ENCODE measurements around the gene IL11.

The IL11 gene

GRCh38 chr19:55382013-55382412 is 11.8 kb upstream of the IL11 start:
- no peak for DNase-seq (ENCODE audit: low spot score)
- no peak overlapping the region for H2BK15ac ChIP-seq (ENCODE audit: low read length)
- no peak overlapping the region for H3K23ac ChIP-seq (ENCODE audit: low read depth, low read length, poor library complexity)
- H2BK5ac ChIP-seq (ENCODE audit: low read length), result no peak overlapping the region
- no peak overlapping the region for H3K4ac ChIP-seq (ENCODE audit: low read length)
- peaks cover 2% of the 10 kb centered on the region in 2 donors for H3K9me3 ChIP-seq (replicated peaks in 1 of 2; ENCODE audit: control insufficient read depth in 2 of 2, insufficient read depth in 1 of 2, low read depth in 1 of 2, low read length in 2 of 2)
- peaks cover 7% of the 10 kb centered on the region for H3K79me1 ChIP-seq (ENCODE audit: low read depth, low read length)
- peaks cover 0 to 15% (median 0%) of the 10 kb centered on the region in 3 experiments for H3K27me3 ChIP-seq (ENCODE audit: control insufficient read depth in 3 of 3, insufficient read depth in 3 of 3, low read depth in 1 of 3, low read length in 3 of 3)
- H3K4me2 ChIP-seq (ENCODE audit: insufficient read depth, low read length, poor library complexity, severe bottlenecking), result no peak overlapping the region
- no peak overlapping the region for H4K91ac ChIP-seq (ENCODE audit: low read depth, low read length, poor library complexity)
- H2AFZ ChIP-seq (ENCODE audit: low read length), result no peak overlapping the region
- H3K27ac ChIP-seq (replicated peaks; ENCODE audit: low read length), result no peak overlapping the region
- no peak overlapping the region for H2BK12ac ChIP-seq (ENCODE audit: low read length)
- H3K18ac ChIP-seq (ENCODE audit: low read length), result no peak overlapping the region
- H3K9ac ChIP-seq (ENCODE audit: low read depth, low read length, poor library complexity), result no peak overlapping the region
- no peak overlapping the region for H4K8ac ChIP-seq (ENCODE audit: low read depth, low read length)
- peaks cover 2 to 7% of the 10 kb centered on the region in 2 donors for H3K36me3 ChIP-seq (replicated peaks in 1 of 2; ENCODE audit: control insufficient read depth in 2 of 2, insufficient read depth in 2 of 2, low read length in 2 of 2)
- no peak overlapping the region for H2BK120ac ChIP-seq (ENCODE audit: low read depth, low read length)
- H3K4me1 ChIP-seq (ENCODE audit: control insufficient read depth in 2 of 2, insufficient read depth in 1 of 2, low read depth in 1 of 2, low read length in 2 of 2), result peaks cover 25 to 26% of the 10 kb centered on the region in 2 donors
- H3K14ac ChIP-seq (ENCODE audit: low read length), result no peak overlapping the region
- 100% methylated on average over 3 of the region's 5 CpGs for WGBS, 2 donors (ENCODE audit: extremely low coverage in 2 of 2, insufficient read length in 2 of 2, insufficient replicate concordance in 1 of 2)
- no peak overlapping the region for H2AK5ac ChIP-seq (ENCODE audit: low read depth, low read length)
- no peak overlapping the region for H3K4me3 ChIP-seq (ENCODE audit: low read length in 2 of 2)

DNA sequence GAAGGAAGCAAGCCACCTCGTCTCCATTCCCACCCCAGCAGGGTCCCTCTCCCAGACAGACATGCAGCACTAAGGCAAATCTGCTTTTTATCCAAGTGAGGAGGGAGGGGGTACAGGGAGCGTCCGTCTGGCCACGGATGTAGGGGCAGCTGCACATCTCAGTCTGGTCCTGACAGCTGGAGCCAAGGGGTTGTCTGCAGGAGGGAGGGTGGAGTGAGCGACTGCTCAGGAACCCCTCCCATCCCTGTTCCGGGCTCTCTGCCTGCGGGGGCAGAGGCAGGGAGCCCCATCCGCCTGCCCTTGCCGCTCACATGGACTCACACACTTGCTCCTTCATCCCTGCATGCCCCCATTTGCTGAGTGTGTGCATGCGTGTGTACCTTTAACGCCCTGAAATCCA is 8.9 kb upstream of the IL11 start:
- Histone ChIP-seq H3K27ac (replicated peaks; ENCODE audit: low read length) (no peak overlapping the region), H3K4me1 (ENCODE audit: control insufficient read depth in 2 of 2, insufficient read depth in 1 of 2, low read depth in 1 of 2, low read length in 2 of 2) (peaks cover 27 to 28% of the 10 kb centered on the region in 2 donors), H3K36me3 (replicated peaks in 1 of 2; ENCODE audit: control insufficient read depth in 2 of 2, insufficient read depth in 2 of 2, low read length in 2 of 2) (no peaks in the 10 kb centered on the region), H2AFZ (ENCODE audit: low read length) (no peak overlapping the region), H4K91ac (ENCODE audit: low read depth, low read length, poor library complexity) (no peak overlapping the region), H2BK12ac (ENCODE audit: low read length) (no peak overlapping the region), H2BK5ac (ENCODE audit: low read length) (peak overlapping the region; percentile 83), H3K79me1 (ENCODE audit: low read depth, low read length) (no peaks in the 10 kb centered on the region), H3K14ac (ENCODE audit: low read length) (no peak overlapping the region), H3K18ac (ENCODE audit: low read length) (peak overlapping the region; percentile 71), H3K9me3 (replicated peaks in 1 of 2; ENCODE audit: control insufficient read depth in 2 of 2, insufficient read depth in 1 of 2, low read depth in 1 of 2, low read length in 2 of 2) (peaks cover 2% of the 10 kb centered on the region in 2 donors), H3K9ac (ENCODE audit: low read depth, low read length, poor library complexity) (no peak overlapping the region), H3K23ac (ENCODE audit: low read depth, low read length, poor library complexity) (peak overlapping the region; percentile 65), H2AK5ac (ENCODE audit: low read depth, low read length) (peak overlapping the region; percentile 97), H3K4me3 (ENCODE audit: low read length in 2 of 2) (no peak overlapping the region), H3K4ac (ENCODE audit: low read length) (no peak overlapping the region), H4K8ac (ENCODE audit: low read depth, low read length) (no peak overlapping the region), H2BK120ac (ENCODE audit: low read depth, low read length) (peak overlapping the region; percentile 92), H2BK15ac (ENCODE audit: low read length) (peak overlapping the region; percentile 56), H3K27me3 (ENCODE audit: control insufficient read depth in 3 of 3, insufficient read depth in 3 of 3, low read depth in 1 of 3, low read length in 3 of 3) (peaks cover 0 to 15% (median 0%) of the 10 kb centered on the region in 3 experiments), H3K4me2 (ENCODE audit: insufficient read depth, low read length, poor library complexity, severe bottlenecking) (no peak overlapping the region)
- no CpG with 5 or more reads among the region's 11 CpGs for WGBS, 2 donors (ENCODE audit: extremely low coverage in 2 of 2, insufficient read length in 2 of 2, insufficient replicate concordance in 1 of 2)
- DNase-seq (ENCODE audit: low spot score), result no peak

DNA sequence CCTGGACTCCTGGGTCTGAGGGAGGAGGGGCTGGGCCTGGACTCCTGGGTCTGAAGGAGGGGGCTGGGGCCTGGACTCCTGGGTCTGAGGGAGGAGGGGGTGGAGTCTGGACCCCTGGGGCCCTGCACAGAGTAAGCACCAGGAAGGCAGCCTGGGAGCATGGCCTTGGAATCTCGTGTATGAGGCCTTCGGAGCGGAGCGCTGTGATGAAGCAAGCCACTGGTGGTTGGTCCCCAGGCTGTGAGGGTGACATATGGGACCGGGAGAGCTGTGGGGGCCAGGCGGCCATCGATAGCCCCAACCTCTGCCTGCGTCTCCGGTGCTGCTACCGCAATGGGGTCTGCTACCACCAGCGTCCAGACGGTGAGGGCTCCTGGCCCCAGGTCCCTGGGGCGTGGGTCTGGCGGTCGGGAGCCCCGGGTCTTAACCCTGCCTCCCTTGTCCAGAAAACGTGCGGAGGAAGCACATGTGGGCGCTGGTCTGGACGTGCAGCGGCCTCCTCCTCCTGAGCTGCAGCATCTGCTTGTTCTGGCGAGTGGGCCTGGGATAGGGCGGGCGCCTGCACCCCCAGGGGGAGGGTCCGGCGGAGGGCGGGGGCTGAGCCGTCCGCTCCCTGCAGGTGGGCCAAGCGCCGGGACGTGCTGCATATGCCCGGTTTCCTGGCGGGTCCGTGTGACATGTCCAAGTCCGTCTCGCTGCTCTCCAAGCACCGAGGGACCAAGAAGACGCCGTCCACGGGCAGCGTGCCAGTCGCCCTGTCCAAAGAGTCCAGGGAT is 7.3 kb upstream of the IL11 start:
- no peaks in the 10 kb centered on the region for H3K36me3 ChIP-seq (replicated peaks in 1 of 2; ENCODE audit: control insufficient read depth in 2 of 2, insufficient read depth in 2 of 2, low read length in 2 of 2)
- H3K79me1 ChIP-seq (ENCODE audit: low read depth, low read length), result no peaks in the 10 kb centered on the region
- peak overlapping the region; percentile 100 for H4K8ac ChIP-seq (ENCODE audit: low read depth, low read length)
- H2BK5ac ChIP-seq (ENCODE audit: low read length), result peak overlapping the region; percentile 87
- peaks cover 0 to 16% (median 0%) of the 10 kb centered on the region in 3 experiments for H3K27me3 ChIP-seq (ENCODE audit: control insufficient read depth in 3 of 3, insufficient read depth in 3 of 3, low read depth in 1 of 3, low read length in 3 of 3)
- H3K4ac ChIP-seq (ENCODE audit: low read length), result peak overlapping the region; percentile 95
- peak overlapping the region; percentile 97 for H2AK5ac ChIP-seq (ENCODE audit: low read depth, low read length)
- WGBS, 2 donors (ENCODE audit: extremely low coverage in 2 of 2, insufficient read length in 2 of 2, insufficient replicate concordance in 1 of 2), result no CpG with 5 or more reads among the region's 43 CpGs
- H2BK15ac ChIP-seq (ENCODE audit: low read length), result peak overlapping the region; percentile 89
- H3K14ac ChIP-seq (ENCODE audit: low read length), result peak overlapping the region; percentile 96
- H3K4me2 ChIP-seq (ENCODE audit: insufficient read depth, low read length, poor library complexity, severe bottlenecking), result peak overlapping the region; percentile 37
- peak overlapping the region; percentile 64 for H2AFZ ChIP-seq (ENCODE audit: low read length)
- peak overlapping the region; percentile 90 for H3K9ac ChIP-seq (ENCODE audit: low read depth, low read length, poor library complexity)
- peak overlapping the region in 1 of 2 donors; percentile 50 for H3K4me3 ChIP-seq (ENCODE audit: low read length in 2 of 2)
- no peak for DNase-seq (ENCODE audit: low spot score)
- peaks cover 0 to under 1% of the 10 kb centered on the region in 2 donors for H3K9me3 ChIP-seq (replicated peaks in 1 of 2; ENCODE audit: control insufficient read depth in 2 of 2, insufficient read depth in 1 of 2, low read depth in 1 of 2, low read length in 2 of 2)
- H3K23ac ChIP-seq (ENCODE audit: low read depth, low read length, poor library complexity), result peak overlapping the region; percentile 91
- H2BK12ac ChIP-seq (ENCODE audit: low read length), result peak overlapping the region; percentile 99
- peak overlapping the region; percentile 91 for H2BK120ac ChIP-seq (ENCODE audit: low read depth, low read length)
- peak overlapping the region; percentile 98 for H3K18ac ChIP-seq (ENCODE audit: low read length)
- no peak overlapping the region for H3K27ac ChIP-seq (replicated peaks; ENCODE audit: low read length)
- H4K91ac ChIP-seq (ENCODE audit: low read depth, low read length, poor library complexity), result peak overlapping the region; percentile 43
- H3K4me1 ChIP-seq (ENCODE audit: control insufficient read depth in 2 of 2, insufficient read depth in 1 of 2, low read depth in 1 of 2, low read length in 2 of 2), result peaks cover 31 to 41% of the 10 kb centered on the region in 2 donors

- Histone ChIP-seq H3K27ac (replicated peaks; ENCODE audit: low read length) (no peak within 1 kb of the TSS), H2AK5ac (ENCODE audit: low read depth, low read length) (peak within 1 kb of the TSS; percentile 97), H3K27me3 (ENCODE audit: control insufficient read depth in 3 of 3, insufficient read depth in 3 of 3, low read depth in 1 of 3, low read length in 3 of 3) (peaks cover 3 to 22% (median 6%) of the 10 kb centered on the region in 3 experiments), H3K14ac (ENCODE audit: low read length) (peak within 1 kb of the TSS; percentile 96), H4K91ac (ENCODE audit: low read depth, low read length, poor library complexity) (peak within 1 kb of the TSS; percentile 43), H3K36me3 (replicated peaks in 1 of 2; ENCODE audit: control insufficient read depth in 2 of 2, insufficient read depth in 2 of 2, low read length in 2 of 2) (no peaks in the 10 kb centered on the region), H4K8ac (ENCODE audit: low read depth, low read length) (peak within 1 kb of the TSS; percentile 100), H2BK120ac (ENCODE audit: low read depth, low read length) (peak within 1 kb of the TSS; percentile 91), H3K4ac (ENCODE audit: low read length) (peak within 1 kb of the TSS; percentile 95), H2BK15ac (ENCODE audit: low read length) (peak within 1 kb of the TSS; percentile 89), H3K18ac (ENCODE audit: low read length) (peak within 1 kb of the TSS; percentile 98), H2BK5ac (ENCODE audit: low read length) (peak within 1 kb of the TSS; percentile 87), H3K79me1 (ENCODE audit: low read depth, low read length) (no peaks in the 10 kb centered on the region), H3K4me3 (ENCODE audit: low read length in 2 of 2) (peak within 1 kb of the TSS in 1 of 2 donors; percentile 50), H2BK12ac (ENCODE audit: low read length) (peak within 1 kb of the TSS; percentile 30), H2AFZ (ENCODE audit: low read length) (peak within 1 kb of the TSS; percentile 64), H3K23ac (ENCODE audit: low read depth, low read length, poor library complexity) (peak within 1 kb of the TSS; percentile 80), H3K4me2 (ENCODE audit: insufficient read depth, low read length, poor library complexity, severe bottlenecking) (peak within 1 kb of the TSS; percentile 37), H3K9me3 (replicated peaks in 1 of 2; ENCODE audit: control insufficient read depth in 2 of 2, insufficient read depth in 1 of 2, low read depth in 1 of 2, low read length in 2 of 2) (no peaks in the 10 kb centered on the region), H3K4me1 (ENCODE audit: control insufficient read depth in 2 of 2, insufficient read depth in 1 of 2, low read depth in 1 of 2, low read length in 2 of 2) (peaks cover 36 to 43% of the 10 kb centered on the region in 2 donors), H3K9ac (ENCODE audit: low read depth, low read length, poor library complexity) (peak within 1 kb of the TSS; percentile 90)
- no CpG with 5 or more reads among the region's 21 CpGs for WGBS, 2 donors (ENCODE audit: extremely low coverage in 2 of 2, insufficient read length in 2 of 2, insufficient replicate concordance in 1 of 2)
- no peak for DNase-seq (ENCODE audit: low spot score)
Measured at GRCh38 chr19:55376241-55376933, 6.1 kb upstream of the IL11 start, which contains the start of gene TMEM190. TSS of gene TMEM190 (plus strand) at chr19:55376826. CDS start at chr19:55376854, 28 bp downstream.
